NK-92 treated with Interleukin-12 subunit alpha and Interleukin-12 subunit beta, amount 100 ng/mL, for 24 hours (cell line): Measurements from ENCODE around the gene ARID5B.
"Not testable (repeated sequence)": the region's sequence is repeated elsewhere in the genome, so short reads cannot be mapped to it uniquely, and the experiment has no call there.

ENCODE experiments used
- DNase-seq: peaks from one replicate; lab custom pipeline; 2025; lab: John Stamatoyannopoulos, UW

ARID5B gene

GRCh38 chr10:62016623-62017490, 115.4 kb downstream of the ARID5B start:
- no peak for DNase-seq

- DNase-seq = no peak
These were observed 116.0 kb downstream of the ARID5B start for GRCh38 chr10:62017491-62017870.

GRCh38 chr10:62018131-62018911, 116.8 kb downstream of the ARID5B start:
- DNase-seq = no peak

- DNase-seq = no peak
These were observed 117.7 kb downstream of the ARID5B start for GRCh38 chr10:62019013-62019684.

GRCh38 chr10:62019685-62020359, 118.3 kb downstream of the ARID5B start:
- DNase-seq = no peak

- DNase-seq = no peak
These were observed 119.7 kb downstream of the ARID5B start for GRCh38 chr10:62021128-62021665.

GRCh38 chr10:62021978-62022802, 120.7 kb downstream of the ARID5B start:
- no peak for DNase-seq

GRCh38 chr10:62022830-62023229, 121.3 kb downstream of the ARID5B start:
- DNase-seq = no peak

- no peak for DNase-seq
These were observed 121.8 kb downstream of the ARID5B start for GRCh38 chr10:62023329-62023728.

- no peak for DNase-seq
These were observed 122.7 kb downstream of the ARID5B start for GRCh38 chr10:62024026-62024701.

- DNase-seq = no peak
These were observed 123.8 kb downstream of the ARID5B start for GRCh38 chr10:62025134-62025794.

GRCh38 chr10:62025901-62026879, 124.7 kb downstream of the ARID5B start:
- no peak for DNase-seq

GRCh38 chr10:62027841-62028501, 126.5 kb downstream of the ARID5B start:
- no peak for DNase-seq

- DNase-seq = not testable (repeated sequence)
These were observed 127.0 kb downstream of the ARID5B start for GRCh38 chr10:62028502-62028842.

- DNase-seq = no peak
These were observed 127.9 kb downstream of the ARID5B start for GRCh38 chr10:62029401-62029800.

GRCh38 chr10:62031507-62031906, 130.0 kb downstream of the ARID5B start:
- no peak for DNase-seq

- no peak for DNase-seq
These were observed 131.6 kb downstream of the ARID5B start for GRCh38 chr10:62033125-62033524.

- no peak for DNase-seq
These were observed 132.7 kb downstream of the ARID5B start for GRCh38 chr10:62034096-62034640.
